Measurements from ENCODE around the gene NTSR1.

NTSR1 gene

DNA sequence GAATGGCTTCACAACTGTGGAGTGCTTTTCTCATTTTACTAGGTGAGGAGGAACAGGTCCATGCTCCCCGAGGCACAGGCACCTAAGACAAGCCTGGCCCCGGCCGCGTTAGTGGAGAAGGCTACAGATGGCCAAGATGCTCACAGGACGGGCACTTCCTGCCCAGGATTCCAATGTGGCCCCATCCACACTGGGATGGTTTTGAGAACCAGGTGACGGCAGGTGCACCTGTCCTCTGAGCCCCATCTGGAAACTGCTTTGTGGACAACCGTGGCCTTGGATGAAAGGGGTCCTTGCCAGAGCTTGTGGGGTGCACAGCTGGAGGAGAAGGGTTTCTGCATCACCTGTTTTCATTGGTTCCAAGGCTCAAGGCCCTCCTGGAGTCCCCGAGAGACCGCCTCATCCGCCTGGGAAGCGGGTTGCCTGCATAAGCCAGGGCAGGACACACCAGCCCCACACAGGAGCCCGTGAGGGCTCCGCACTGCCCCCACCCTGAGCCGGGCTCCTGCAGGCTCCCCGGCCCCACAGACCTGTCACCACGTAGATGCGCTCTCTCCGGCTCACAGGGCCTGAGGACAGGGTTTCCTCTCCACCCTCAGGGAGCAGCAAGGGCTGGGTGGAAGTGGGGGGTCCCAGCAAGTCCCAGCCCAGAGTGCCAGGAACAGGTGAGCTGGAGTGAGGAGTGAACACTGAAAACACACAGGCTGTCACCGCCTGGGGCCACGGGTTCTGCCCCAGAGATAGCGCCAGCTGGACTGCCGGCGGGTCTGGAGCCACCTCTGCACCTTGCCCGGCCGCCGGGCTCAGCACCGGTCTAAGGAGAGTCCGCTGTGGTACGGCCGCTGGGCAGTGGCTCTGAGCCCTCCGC lies 18.3 kb downstream of the NTSR1 start:
- DNase-seq = no peak

DNA sequence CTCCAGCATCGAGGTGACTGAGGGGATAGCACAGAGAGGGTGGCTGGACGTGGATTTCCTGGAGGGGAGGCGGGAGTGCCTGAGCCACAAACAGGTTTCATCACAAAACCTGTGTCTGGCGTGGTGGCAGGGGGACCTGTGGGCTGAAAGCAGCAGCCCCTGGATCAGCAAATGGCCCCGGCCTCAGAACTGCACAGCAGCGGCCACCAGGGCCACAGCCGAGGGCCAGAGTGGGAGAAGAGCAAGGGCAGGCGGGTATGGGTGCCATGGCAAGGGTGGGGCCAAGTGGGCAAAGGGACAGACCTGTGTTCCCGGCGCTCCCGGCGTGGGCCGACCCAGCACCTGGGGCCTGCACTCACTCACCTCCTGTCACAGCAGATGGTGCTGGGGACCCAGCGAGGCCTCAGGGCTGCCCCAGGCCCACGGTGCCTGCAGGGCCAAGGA lies 19.0 kb downstream of the NTSR1 start:
- no peak for DNase-seq

DNA sequence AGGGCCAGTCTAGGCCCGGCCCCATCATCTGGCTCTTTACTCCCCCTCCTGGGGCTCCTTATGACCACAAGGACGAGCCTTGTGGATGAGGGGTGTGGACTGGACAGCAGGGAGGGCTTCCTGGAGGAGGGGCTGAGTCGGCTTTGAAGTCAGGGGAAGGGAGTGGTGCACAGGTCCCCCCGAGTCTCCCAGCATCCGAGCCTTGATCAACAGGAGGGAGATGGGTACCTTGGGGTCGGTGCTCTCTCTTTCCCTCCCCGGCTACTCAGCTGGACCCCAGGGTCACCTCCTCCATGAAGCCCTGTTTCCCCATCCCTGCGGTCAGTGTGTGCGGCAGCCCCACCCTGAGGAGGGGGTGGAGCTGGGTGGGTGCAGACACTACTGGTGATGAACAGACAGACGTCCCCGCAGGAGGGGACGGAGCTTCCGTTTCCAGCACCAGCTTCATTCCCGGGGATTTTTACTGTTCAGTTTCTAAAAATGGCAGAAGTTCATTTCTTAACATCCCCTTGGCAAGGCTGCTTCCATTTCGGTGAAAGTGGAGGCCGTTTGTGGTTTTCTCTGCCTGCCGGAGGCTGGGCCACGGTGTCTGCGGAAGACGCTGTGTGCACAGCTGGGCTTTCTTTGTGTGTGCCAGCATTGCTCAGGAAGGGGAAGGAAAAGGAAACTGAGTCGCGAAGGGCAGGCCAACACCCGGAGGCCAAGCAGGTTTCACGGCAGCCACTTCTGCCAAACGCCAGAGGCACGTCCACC lies 19.6 kb downstream of the NTSR1 start:
- no peak for DNase-seq

DNA sequence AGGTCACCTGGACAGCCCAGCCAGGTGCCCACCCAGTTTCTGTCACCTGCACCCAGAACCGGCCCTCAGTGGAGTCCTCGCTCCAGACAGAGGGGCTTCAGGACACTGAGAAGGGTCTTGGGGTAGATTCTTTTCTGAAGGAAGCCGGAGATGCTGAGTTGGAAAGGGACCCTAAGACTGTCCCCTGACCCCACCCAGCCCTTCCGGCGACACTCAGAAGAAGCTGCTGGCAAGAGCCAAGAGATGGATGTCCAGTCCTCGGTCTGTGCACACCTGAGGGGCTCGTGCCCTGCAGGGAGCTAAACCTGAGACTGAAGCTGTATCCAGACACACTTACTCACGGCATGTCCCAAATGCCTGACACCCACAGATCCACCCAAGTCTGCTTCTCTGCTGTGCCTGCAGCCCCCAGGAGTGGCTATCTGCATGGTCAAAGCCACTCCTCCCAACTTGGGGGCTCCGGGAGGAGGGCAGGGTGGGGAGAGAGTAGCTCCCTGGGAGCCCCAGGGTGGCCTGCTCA lies 20.2 kb downstream of the NTSR1 start:
- no peak for DNase-seq

DNA sequence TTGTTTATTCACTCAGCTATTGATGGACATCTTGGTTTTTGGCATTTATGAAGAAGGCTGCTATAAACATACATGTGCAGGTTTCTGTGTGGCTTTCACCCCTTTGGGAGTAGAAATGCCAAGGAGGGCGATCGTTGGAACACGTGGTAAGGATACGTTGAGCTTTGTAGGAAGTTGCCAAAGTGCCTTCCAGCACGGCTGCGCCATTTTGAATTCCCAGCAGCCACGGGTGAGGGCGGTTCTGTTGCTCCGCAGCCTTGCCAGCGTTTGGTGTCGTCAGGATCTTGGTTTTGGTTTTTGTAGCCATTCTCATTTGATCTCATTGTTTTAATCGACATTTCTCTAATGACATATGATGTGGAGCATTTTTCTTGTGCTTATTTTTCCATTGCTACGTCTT lies 21.8 kb downstream of the NTSR1 start:
- no peak for DNase-seq

DNA sequence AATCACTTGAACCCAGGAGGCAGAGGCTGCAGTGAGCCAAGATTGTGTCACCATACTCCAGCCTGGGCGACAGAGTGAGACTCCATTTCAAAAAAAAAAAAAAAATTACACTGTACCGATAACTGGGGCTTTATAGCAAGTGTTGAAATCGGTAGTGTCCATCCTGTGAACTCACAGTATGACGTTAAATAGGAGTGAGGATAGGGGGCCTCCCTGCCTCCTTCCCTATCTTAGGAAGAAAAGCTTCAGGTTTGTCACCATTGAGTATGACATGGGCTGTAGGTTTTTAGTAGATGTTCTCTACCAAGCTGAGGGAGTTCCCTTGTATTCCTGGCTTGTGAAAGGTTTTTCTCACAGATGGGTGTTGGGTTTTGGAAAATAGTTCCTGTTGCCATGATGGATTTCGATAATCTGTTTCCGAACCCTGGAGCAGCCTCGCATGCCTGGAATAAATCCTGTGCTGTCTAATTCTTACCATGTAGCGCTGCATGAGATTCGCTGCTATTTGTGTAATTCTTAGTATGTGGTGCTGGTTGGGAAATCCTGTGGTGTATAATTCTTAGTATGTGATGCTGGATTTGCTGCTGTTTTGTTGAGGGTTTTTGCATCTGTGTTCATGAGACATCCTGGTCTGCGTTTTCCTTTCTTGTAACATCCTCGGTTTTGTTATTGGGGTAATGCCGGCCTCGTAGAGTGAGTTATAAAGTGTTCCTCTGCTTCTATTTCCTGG lies 23.6 kb downstream of the NTSR1 start:
- DNase-seq = no peak

DNA sequence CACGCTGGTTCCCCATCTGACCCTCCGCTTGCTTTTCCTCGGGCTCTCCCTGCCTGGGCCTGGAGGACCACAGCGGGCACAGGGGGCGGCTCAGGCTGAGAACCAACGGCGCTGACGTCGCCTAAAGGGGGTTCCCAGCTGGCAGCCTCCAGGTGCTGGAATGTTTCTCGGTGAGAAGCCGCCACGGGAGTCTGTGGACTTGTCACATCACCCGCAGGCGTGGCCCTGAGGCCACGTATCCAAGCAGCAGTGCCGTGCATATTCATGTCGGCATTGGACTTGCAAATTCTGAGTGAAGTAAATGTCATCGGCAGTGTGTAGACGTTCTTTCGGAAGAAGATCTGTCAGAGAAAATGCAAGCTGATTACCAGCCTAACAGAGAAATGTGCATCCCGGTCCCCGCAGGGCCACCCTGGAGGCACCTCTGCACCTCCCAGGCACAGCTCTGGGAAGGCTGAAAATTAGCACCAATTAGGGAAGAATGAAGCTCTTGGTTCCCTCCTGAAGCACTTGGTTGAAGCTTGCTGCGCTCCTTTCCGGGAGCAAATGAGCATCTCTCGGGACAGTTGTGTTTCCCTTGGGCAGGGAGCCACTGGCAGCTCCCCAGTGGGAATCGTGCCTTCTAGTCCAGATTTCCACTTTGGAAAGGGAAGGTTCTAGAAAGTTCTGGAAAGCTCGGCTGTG lies 24.3 kb downstream of the NTSR1 start:
- no peak for DNase-seq

DNA sequence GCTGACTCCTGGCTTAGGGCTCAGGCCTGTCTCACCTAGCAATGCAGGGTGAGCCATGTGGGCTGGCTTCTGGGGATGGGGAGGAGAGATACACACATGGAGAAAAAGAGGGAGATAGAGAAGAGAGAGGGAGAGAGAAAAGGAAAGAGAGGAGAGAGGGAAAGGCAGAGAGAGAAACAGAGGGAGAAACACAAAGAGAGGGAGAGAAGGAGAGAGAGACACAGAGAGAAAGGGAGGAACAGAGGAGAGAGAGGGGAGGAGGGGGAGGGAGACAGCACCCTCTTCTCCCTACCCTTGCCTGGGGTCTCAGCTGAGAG lies 24.8 kb downstream of the NTSR1 start:
- DNase-seq = no peak

DNA sequence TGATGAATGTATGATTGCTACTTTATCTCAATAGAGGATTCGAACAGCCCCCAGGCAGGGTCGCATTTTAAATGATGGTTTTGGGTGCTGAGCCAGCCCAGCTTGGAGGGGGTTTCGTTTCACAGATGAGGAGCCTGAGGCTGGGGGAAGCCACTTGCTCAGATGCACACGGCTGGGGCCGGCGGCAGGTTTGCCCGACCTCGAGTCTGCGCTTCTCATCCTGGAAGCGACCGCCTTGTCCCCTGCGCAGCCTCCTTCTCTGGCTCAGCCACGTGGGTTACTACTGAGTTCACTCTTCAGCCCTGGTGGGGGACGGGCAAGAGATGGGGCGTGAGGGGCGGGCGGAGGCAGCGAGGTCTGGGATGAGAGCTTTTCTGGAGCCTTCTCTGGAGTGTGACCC lies 25.3 kb downstream of the NTSR1 start:
- DNase-seq = no peak

DNA sequence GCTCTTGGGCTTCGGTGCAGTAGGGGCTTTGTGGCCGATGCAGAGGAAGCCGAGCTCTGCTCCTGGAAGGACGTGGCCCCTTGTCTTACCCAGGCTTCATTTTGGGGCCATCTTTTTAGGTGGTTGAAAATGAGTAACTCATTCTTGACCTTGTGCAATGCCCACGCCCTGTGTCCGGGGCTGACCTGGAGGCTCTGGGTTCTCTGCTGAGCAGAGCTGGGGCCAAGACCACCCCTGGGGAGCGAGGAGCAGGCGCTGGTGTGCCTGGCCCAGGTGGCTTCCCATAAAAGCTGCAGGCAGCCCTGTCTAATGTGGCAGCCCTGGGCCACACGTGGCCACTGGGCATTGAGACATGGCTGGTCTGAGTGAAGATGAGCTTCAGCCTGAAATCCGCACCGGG lies 25.7 kb downstream of the NTSR1 start:
- no peak for DNase-seq

DNA sequence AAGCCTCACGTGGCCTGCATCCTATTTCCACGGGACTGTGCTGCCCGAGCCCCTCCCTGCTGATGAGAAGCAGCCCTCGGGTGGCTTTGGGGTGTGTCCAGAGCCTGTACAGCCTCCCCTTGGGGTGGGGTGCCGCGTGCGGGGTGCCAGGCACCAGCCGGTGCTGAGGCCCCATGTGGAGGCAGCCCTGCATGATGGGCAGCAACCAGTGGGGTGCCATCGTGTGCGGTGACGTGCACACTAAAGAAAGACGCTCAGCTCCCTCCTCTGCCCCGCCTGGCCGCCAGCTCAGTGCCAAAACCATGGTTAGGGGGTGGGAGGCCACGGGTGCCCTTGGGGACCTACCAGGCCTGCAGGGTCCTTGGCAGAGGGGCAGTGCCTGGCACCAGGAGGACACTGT lies 26.2 kb downstream of the NTSR1 start:
- no peak for DNase-seq

DNA sequence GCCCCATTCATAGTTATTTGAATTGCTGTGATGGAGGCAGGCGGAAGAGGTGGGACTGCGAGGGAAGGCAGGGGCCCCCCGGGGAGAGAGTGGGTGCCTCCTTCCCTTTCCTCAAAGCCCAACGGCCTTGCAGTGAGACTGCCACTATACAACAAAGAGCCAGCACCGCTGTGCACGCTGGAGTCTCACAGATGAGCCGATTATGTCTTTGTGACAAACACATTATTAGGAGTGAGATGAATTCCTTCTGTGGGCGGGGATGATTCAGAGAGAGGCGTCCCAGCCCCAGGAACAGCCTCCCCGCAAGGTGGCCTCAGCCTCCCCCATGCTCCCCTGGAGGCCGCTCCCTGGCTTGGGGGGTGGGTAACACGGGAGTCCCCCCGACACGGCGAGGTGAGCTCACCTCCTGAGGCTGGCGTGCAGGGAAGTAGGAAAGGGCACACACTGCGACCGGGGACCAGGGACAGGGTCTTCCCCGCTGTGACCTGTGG lies 26.7 kb downstream of the NTSR1 start:
- no peak for DNase-seq

DNA sequence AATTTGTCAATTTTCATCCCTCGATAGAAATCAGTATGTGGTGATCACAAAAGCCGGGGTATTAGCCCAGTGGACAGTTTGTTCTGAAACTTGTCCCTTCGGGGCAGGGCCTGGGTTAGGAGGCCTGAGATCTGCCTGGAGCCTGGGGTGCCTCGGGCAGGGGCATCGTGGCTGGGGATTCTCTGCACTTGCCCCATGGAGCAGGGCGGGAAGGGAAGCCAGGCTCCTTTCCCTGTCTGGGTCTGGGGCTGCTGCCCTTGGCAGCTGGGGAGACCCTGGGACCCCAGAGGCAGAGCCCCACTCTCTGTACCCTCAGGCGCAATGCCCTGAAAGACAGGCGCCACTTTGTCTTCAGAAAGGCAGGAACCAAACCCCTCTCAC lies 27.4 kb downstream of the NTSR1 start:
- no peak for DNase-seq

DNA sequence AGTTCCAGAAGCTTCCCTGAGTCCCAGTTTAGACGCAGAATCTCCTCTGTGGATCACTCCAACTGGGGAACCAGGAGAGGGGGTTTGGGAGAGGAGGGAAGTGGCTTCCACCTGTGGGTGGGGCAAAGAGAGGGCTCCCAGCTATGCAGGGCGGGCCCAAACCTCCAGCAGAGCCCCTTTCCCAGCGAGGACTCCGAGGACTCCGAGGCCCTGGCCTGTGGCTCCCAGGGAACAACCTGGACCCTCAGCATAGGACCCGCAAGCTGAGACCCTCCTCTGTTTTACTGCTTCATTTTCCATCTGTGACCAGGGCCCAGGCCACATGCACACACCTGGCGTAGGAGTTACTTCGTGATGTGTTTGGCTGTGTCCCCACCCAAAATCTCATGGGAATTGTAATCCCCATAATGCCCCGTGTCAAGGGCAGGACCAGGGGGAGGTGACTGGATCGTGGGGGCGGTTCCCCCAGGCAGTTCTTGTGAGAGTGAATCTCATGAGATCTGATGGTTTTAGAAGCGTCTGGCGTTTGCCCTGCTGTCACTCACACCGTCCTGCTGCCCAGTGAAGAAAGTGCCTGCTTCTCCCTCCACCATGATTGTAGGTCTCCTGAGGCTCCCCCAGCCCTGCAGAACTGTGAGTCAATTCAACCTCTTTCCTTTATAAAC lies 27.9 kb downstream of the NTSR1 start:
- no peak for DNase-seq

DNA sequence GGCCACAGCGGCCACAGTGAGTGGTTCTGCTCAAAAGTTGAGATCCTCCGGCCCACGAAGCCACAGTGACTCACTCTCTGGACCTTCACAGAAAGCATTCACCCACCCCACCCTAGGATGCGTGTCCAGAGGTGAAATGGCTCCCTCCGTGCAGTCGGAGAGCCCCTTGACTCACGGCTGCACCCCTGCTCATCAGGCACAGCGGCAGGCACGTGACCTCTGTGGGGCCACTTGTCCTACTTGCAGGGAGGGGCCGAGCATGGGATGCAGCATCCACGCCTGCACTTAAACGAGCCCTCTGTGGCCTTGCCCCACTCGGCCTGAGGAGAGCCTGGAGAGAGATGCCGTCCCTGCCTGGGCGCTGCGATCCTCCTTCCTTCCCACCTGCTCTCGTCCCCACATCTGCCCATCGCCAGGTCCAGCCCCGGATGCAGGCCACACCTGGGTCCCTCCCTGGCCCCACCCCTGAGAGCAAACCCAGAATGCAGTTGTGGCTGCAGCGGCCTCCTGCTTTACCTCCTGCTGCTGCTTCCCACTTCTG lies 28.7 kb downstream of the NTSR1 start:
- DNase-seq = no peak

DNA sequence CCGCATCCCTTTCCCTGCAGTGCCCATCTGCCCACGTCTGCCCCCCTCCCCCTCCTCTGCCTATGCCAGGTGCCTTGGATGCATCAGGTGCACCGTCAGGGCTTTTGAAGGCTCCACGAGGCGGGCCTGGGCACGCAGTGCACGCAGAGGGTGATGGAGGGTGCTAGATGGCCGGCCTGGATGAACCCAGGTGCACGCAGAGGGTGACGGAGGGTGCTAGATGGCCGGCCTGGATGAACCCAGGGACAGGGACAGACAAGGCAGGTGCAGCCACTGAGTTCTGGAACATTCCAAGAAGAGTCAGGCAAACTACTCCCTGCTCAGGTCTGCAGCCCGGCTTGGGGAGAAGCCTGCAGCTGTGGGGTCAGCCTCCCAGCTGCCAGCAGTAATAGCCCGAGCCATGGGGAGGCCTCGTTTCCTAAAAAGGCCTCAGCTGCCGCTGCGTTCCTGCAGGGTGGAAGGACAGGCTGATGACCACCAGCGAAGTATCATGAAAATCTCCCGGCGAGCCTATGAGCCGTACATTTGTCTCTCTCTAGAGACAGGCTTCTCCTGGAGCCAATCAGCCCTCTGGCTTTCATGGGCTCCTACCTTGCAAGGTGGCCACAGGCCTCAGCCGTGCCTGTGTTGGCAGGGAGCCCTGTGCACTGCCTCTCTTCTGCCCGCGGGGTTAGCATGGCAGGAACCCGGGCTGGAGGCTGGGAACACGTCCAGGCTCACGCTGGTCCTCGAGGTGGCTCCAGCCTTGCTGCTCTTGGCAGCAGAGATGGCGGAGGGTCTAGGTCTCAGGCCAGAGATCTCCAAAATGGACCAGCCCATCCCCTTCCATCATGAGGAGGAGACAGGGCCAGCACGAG lies 29.6 kb downstream of the NTSR1 start:
- DNase-seq = no peak

DNA sequence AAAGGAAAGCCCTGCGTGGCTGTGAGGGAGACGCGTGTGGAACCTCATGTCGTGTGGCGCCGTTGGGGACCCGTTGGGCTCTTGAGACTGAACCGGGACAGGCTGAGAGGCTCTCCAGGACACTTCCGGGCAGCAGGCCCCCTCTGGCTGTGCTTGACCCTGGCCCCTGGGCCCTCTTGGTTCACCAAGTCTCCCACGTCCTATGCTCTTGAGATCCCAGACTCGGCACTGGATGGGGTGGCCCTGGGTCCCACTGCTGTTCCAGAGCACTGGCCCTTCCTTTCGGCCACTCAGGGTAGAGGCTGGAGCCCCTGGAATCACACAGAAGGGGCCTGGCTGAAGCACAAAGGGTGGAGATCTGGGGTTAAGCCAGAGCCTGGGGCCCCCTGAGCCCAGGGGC lies 30.4 kb downstream of the NTSR1 start:
- DNase-seq = no peak

DNA sequence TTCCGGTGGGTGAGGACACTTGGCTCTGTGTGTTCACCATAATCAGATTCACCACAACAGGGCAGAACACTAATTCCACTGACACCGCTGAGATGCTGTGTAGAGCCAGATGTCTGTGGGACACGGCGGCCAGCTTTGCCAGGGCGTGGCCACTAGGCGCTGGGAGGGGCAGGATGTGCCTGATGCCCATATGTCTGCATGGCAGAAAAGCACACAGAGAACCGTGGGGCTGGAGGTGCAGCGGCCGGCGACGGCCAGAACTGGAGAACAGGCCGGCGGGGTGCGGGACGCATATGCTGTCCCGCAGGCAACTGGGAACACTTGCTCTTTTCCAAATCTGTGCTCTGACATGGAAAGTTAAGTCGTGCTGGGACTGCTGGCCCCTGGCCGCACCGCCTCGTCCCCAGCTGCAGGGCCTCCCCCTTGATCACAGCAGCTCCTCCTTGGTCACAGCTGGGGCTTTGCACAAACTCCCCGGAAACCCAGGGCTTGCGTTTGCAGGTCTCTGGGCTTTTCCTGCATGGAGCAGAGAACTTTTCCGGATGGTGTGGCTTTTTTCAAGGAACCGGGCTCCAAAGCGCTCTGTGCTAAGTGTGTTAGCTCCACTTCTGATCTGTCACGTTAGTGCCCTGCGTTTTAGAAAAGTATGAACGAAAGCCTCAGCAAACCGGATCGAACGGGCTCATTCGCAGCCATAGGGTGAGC lies 31.1 kb downstream of the NTSR1 start:
- DNase-seq = no peak

DNA sequence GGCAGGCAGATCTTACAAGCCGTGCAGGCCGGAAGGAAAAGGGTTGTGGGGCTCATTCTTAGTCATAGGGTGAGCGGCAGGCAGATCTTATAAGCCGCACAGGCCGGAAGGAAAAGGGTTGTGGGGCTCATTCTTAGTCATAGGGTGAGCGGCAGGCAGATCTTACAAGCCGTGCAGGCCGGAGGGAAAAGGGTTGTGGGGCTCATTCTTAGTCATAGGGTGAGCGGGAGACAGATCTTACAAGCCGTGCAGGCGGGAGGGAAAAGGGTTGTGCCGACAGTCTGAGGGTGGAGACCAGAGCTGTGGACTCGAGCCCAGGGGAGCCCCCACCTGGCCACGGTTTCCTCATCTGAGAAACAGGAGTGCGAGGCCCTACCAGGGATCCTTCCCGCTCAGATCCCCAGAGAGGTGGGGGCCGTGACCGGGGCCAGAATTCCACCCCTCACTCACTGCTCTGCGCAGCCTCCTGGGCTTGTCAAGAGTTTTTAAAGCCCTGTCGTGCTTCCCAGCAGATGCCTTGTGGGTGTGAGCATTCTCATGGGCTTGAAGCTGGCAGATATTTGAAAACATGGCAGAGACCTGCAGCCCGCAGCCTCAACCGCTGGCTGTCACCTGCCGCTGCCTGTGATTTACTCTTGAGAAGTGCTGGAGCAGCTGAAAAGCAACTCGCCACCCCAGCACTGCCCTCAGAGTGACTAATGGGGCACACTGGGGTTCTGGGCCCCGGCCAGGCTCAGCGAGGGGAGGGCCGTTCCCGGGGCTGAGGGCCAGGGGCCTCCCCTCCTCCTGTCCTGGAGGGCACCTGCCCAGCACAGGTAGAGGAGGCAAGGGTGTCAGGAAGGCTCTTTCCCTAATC lies 31.9 kb downstream of the NTSR1 start:
- DNase-seq = peak; percentile 56
